Peyer's patch (tissue), 4 donors: Measurements from ENCODE around the gene DOCK7.

Experiments used
- CTCF ChIP-seq, 6 experiments: fragments of 450-650 bp in 4 of 6; fragments of 200-600 bp in 2 of 6; sonication (generic) in 1 of 6; IDR thresholded peaks; one replicate each; pipeline ENCODE4 v1.5.1; 2017 to 2019; ENCODE audit warnings: antibody characterized with exemption in 6 of 6, mild to moderate bottlenecking in 3 of 6, moderate library complexity in 1 of 6
- POLR2A ChIP-seq, 2 donors: fragments of 450-650 bp; IDR thresholded peaks; one replicate each; pipeline ENCODE4 v1.5.1; 2017; ENCODE audit warnings: antibody characterized with exemption in 2 of 2, mild to moderate bottlenecking in 2 of 2, moderate library complexity in 2 of 2

GRCh38 chr1:62493656-62494055 lies 194.5 kb downstream of the DOCK7 start:
- no peak for TF ChIP-seq POLR2A (IDR thresholded peaks at IDR 0.05)
- TF ChIP-seq CTCF (IDR thresholded peaks at IDR 0.05): no peak
